GM18502 (cell line): ENCODE measurements around the gene SRGAP1.

Experiments used
- ATAC-seq: cut with Tn5 transposase; IDR thresholded peaks from one replicate; pipeline ENCODE4 v1.9.1; 2021; ENCODE audit warnings: mild to moderate bottlenecking; ENCODE audit not compliant: unreplicated experiment, poor library complexity

The SRGAP1 gene

DNA sequence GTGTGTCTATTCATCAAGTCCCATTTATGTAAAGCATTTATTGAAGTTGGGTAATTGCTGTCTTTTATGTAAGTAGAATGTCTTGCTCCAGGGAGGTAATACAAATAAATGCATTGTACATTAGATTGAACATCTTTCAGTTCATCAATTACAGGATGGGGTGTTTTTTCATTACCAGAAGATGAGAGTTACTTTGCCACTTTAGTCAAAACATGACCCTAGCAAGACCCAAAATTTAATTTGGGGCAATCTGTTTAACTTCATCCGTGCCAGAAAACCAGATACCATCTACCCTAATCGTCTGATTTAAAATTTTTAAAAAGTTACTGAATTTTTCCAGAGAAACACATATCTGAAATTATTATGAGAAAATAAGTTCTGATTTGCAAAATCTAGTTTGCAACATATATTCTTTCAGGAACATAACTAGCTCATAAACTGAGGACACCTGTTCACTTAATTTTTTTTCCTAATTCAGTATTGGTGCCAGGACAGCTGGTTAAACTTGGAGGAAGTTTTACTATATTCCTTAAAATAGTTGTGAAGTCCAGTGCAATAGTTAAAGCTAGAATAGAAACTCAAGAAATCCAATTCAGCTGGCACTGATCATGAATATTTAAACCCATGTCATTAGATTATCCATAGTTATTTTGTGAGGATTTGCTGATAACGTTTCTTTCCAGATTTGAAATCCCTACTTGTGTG lies 114.5 kb downstream of the SRGAP1 start:
- no peak for ATAC-seq

DNA sequence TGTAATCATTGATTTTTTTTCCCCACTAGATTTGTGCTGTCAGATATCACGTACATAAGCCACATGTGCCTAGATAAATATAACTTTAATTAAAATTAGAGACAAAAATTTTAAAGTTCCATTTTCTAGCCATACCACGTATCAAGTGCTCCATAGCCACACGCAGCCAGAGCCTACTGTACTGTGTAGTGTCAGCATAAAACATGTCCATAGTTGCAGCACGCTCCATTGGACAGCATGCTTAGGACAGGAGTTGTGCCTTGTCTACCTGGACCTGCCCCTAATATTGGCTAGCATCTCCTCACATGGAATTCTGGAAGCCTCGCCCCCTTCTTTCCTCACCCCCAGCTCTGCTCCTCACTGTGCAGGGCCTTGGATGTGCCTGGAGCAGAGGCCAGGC lies 116.5 kb downstream of the SRGAP1 start:
- ATAC-seq, result no peak

- ATAC-seq, result no peak
These were observed 117.0 kb downstream of the SRGAP1 start for GRCh38 chr12:63961543-63961942.

DNA sequence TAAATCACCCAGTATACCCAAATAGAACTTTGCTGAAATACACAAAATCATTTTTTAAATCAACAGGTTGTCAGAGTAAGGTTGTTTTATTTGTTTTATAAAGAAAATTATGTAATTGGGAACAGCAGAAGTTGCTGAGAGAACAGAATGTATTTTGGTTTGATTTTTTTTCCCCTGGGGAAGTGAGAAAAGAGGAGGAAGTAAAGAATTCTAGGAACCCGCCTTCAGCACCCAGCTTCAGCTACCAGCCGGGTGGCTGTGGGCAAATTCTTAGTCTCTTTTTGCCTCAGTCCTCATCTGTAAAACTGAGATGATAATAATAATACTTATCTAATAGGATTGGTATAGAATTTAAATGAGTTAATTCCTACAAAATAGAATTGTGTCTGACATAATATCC lies 119.4 kb downstream of the SRGAP1 start:
- no peak for ATAC-seq

DNA sequence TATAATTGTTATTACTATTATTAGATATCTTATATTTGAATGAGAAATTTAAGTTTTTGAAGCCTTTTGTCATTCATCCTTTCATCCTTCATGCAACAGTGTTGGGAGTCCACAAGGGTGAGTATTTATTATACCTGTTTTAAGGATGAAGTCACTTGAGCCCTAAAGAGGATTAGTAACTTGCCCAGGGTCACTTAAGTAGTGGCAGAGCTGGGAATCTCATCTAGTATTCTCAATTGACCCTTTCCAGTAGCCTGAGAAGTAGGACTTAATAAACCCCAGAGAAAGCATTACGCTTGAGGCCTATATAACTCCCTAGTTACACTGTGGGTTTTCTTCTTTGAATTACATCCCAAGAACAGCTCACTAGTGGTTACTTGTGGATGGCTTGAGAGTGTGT lies 119.8 kb downstream of the SRGAP1 start:
- ATAC-seq, result no peak

- ATAC-seq, result no peak
These were observed 121.6 kb downstream of the SRGAP1 start for GRCh38 chr12:63965936-63966605.

DNA sequence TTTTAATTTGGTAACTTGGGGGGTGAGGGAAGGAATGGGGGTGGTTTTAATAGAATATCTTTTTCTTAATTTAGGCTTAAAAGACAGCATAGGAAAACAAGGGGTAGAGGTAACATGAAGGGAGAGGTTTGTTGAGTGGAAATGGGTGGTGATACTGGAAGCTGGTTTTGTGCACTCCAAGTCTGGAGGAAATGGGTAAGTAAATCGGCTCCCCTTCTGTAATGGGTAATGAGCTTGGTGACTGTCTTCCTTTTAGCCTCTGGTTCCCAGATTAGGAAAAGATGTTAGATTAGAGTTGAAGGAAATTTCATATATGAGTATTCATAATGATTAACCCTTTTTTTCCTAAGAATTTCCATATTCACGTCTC lies 122.1 kb downstream of the SRGAP1 start:
- no peak for ATAC-seq

DNA sequence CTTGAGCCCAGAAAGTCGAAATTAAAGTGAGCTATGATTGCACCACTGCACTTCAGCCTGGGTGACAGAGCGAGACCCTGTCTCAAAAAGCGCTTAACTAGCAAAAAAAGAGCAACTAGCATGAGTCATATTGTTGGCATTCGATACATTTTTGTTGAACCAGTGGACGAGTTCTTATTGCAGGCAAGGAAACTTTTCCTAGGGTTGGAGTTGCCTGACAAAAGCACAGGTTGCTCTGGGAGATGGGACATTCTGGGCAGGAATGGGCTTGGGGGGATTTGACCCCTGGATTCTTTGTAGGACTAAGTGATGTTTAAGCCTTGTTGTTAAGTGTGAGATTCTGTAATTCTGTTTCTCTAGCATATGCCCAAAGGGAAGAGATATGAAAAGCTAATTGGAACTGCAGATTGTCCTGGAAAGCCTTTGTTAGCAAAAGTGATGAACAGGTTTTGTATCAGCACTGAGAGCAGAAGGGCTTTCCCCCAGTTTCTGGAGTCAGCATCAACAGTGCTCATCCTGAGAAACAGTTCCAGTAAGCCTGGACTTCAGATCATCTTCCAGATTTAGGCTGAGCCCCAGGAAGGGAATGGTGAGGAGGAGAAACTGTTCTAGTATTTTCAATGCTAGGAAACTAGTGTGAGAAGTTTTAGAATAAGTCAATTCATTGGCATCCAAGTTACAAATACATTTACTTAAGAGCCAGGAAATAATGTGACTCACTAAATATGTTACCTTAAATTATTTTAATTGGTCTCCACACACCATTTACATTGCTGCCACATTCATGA lies 123.1 kb downstream of the SRGAP1 start:
- ATAC-seq, result no peak

DNA sequence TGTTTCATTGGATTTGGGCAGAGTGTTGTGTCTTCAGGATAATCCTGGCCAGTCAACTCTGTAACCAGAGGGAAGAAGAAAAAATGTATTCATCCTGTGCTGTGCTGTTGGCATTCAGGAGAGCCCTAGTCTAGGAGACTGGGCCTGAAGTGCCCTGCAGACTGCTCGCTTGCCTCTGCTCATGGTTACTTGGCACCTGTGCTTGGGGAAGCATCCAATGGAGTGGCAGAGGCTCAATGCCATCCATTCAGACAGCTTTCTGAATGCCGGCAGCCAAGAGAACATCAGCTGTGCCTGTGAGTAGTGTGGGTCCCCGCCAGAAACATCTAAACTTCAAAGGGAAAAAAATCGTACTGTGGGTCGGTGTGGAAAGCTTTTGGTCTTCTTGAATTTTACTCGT lies 124.2 kb downstream of the SRGAP1 start:
- ATAC-seq, result no peak

GRCh38 chr12:63976902-63977395 lies 132.4 kb downstream of the SRGAP1 start:
- ATAC-seq, result no peak

DNA sequence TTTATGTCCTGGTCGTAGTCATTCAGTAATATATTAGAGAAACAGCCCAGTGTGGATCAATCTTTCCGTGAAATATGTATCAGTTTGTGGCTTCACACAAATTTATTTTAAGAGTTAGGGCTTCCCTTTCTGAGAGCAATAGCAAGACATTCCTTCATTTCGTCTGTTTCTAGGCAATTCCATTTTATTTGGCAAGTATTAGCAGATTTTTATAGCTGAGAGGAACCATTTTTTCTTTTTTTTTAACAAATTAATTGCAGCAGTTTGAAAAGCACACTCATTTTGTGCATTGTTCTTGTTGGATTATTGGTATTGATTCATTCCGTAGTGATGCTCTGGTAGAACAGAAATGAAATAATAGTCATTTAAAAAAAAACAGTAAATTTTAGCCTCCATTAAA lies 132.9 kb downstream of the SRGAP1 start:
- no peak for ATAC-seq

GRCh38 chr12:63978519-63978918 lies 134.0 kb downstream of the SRGAP1 start:
- no peak for ATAC-seq

DNA sequence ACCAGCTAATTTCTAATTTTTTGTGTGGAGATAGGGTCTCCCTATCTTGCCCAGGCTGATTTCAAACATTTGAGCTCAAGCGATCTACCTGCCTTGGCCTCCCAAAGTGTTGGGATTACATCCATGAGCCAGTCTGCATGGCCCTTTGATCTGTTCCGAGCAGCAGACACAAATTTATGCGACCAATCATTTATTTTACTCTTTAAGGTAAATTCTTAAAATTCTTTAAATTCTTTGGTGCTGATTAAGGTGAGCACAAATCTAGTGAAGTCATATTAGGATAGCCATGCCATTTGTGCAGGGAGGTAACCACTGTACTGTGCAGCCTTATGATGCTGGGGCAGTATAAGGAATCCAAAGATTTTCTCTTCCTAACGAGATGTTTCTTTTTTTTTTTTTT lies 135.7 kb downstream of the SRGAP1 start:
- no peak for ATAC-seq

GRCh38 chr12:63981343-63981742 lies 136.8 kb downstream of the SRGAP1 start:
- no peak for ATAC-seq

GRCh38 chr12:63982604-63983295 lies 138.2 kb downstream of the SRGAP1 start:
- ATAC-seq, result no peak

DNA sequence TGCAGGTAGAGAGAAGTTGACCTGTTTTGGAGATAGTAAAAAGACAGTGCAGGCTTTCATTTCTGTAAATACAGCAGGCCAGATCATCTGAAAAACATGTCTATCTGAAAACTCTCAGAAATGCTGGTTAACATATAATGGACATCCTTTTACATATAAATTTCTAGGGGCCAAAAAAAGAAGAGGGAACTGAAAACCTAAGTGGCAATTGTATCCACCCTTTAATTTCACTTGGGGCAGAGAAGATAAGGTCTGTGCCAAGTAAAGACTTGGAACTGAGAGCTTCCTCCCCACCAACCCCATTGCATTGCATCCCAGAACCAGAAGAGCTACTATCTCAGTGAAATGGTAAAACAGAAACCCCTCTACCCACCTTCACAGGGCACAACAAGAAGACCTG lies 141.0 kb downstream of the SRGAP1 start:
- ATAC-seq, result no peak

DNA sequence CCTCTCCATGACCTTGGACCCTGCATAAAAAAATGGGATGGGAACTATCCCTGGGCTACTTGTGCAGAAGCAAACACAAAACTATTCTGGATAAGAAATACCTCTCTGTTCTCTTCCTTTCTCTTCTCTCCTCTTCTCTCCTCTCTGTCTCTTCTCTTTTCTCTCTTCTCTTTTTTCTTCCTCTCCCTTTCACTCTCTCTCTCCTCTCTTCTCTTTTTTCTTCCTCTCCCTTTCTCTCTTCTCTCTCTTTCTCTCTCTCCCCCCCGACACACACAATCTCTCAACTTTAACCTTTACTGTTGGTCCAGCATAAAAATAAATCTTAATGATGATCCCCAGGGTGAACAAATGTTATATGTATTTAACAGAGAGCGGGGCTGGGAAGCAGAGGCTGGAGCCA lies 141.4 kb downstream of the SRGAP1 start:
- ATAC-seq, result no peak

DNA sequence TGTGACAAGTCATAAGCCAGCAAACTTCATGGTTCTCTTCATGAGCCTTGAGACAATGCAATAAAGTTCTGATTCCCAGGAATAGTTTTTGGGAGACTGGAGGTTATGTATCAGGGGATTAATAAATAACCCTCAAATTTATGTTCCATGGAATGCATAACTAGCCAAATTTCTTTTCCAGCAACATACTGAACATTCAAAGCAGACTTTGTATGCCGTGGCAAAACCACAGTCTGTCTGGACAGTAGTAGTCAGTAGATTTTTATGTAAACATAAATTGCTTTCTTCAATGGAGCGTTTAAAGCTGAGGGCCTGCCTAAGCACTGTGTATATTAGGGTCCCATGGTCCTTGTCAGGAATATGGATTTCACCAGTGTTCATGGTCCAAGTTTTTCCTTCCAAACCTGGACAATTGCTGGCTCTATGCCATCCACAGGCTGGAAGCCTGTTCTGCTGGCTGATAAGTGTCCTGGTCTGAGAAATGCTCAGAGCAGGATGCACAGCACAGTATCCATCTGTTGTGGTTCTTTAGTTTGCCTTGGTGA lies 144.9 kb downstream of the SRGAP1 start:
- ATAC-seq, result no peak

GRCh38 chr12:63990828-63991547 lies 146.5 kb downstream of the SRGAP1 start:
- ATAC-seq, result no peak

- no peak for ATAC-seq
These were observed 150.2 kb downstream of the SRGAP1 start for GRCh38 chr12:63994704-63995103.
